ENCODE data around the gene CTIF.

The CTIF gene

GRCh38 chr18:48572402-48573126 lies 33.7 kb downstream of the CTIF start:
- no peak overlapping the region for H3K4me3 ChIP-seq (ENCODE audit: low read depth, low read length)
- no peak for DNase-seq (ENCODE audit: low read depth, low spot score)
- TF ChIP-seq CTCF (IDR thresholded peaks at IDR 0.05; ENCODE audit: insufficient read depth, low read length, missing control alignments) = no peak
- ChIA-PET POLR2A (interaction anchor here (0.6 kb wide), 2 partner anchors 12 to 26 kb away, joined by 3 to 5 read pairs; no protein-coding TSS in a partner anchor), CTCF (interaction anchor here (0.7 to 1.3 kb wide), 2 partner anchors 8 to 14 kb away, joined by 3 read pairs; no protein-coding TSS in a partner anchor)

GRCh38 chr18:48573632-48574283 lies 34.9 kb downstream of the CTIF start:
- CTCF ChIA-PET = interaction anchor here (1.3 kb wide), 1 partner anchor 10 kb away, joined by 3 read pairs; no protein-coding TSS in a partner anchor
- POLR2A ChIA-PET = interaction anchor here (0.6 kb wide), 1 partner anchor 13 kb away, joined by 5 read pairs; no protein-coding TSS in a partner anchor

GRCh38 chr18:48574667-48575300 lies 36.0 kb downstream of the CTIF start:
- no peak for DNase-seq (ENCODE audit: low read depth, low spot score)
- ChIA-PET CTCF (no interaction called here), POLR2A (no interaction called here)
- TF ChIP-seq CTCF (IDR thresholded peaks at IDR 0.05; ENCODE audit: insufficient read depth, low read length, missing control alignments) = no peak
- no peak overlapping the region for H3K4me3 ChIP-seq (ENCODE audit: low read depth, low read length)

More at GRCh38 chr18:48573632-48574283, 34.9 kb downstream of the CTIF start:
- no peak for DNase-seq (ENCODE audit: low read depth, low spot score)
- H3K4me3 ChIP-seq (ENCODE audit: low read depth, low read length) = no peak overlapping the region
- TF ChIP-seq CTCF (IDR thresholded peaks at IDR 0.05; ENCODE audit: insufficient read depth, low read length, missing control alignments) = no peak

- DNase-seq (ENCODE audit: low read depth, low spot score) = no peak
- H3K4me3 ChIP-seq (ENCODE audit: low read depth, low read length) = no peak overlapping the region
- ChIA-PET CTCF (no interaction called here), POLR2A (no interaction called here)
- no peak for TF ChIP-seq CTCF (IDR thresholded peaks at IDR 0.05; ENCODE audit: insufficient read depth, low read length, missing control alignments)
Measured at GRCh38 chr18:48575301-48575657, 36.4 kb downstream of the CTIF start.

- no peak for DNase-seq (ENCODE audit: low read depth, low spot score)
- POLR2A ChIA-PET = no interaction called here
- H3K4me3 ChIP-seq (ENCODE audit: low read depth, low read length) = no peak overlapping the region
- TF ChIP-seq CTCF (IDR thresholded peaks at IDR 0.05; ENCODE audit: insufficient read depth, low read length, missing control alignments) = no peak
- CTCF ChIA-PET = no interaction called here
Measured at GRCh38 chr18:48575658-48576456, 37.0 kb downstream of the CTIF start.
